Stimulated activated naive CD4-positive, alpha-beta T cell (primary cell): Measurements from ENCODE around the gene IGSF21.

Experiments used
- DNase-seq, 6 experiments: peaks; one replicate each; lab custom pipeline; 2025; lab: John Stamatoyannopoulos, UW

IGSF21 gene

GRCh38 chr1:18119771-18120377 lies 12.3 kb downstream of the IGSF21 start:
- DNase-seq: no peak

- no peak for DNase-seq
These were observed 13.0 kb downstream of the IGSF21 start for GRCh38 chr1:18120638-18121037.

- DNase-seq: no peak
These were observed 13.6 kb downstream of the IGSF21 start for GRCh38 chr1:18121072-18121820.

GRCh38 chr1:18123467-18123992 lies 15.9 kb downstream of the IGSF21 start:
- DNase-seq: no peak

GRCh38 chr1:18124977-18125376 lies 17.4 kb downstream of the IGSF21 start:
- no peak for DNase-seq

DNA sequence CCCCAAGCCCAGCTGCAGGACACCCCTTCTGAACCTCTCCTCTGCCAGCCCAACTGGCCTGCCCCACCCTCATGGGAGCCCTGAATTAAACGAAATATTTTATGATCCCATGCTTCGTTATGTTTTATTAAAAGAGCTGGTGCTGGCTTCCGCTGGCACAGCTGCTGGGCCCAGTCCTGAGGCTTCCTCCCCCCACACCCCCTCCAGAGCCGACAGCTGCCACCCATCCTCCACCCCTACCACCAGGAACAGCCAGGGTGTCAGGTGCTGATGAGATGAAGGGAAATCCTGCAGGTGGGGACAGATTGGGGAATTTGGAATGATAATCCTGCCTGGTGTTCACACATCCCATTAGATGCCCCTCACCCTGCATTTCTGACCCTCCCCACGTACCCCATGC lies 19.0 kb downstream of the IGSF21 start:
- DNase-seq: no peak

- no peak for DNase-seq
These were observed 20.7 kb downstream of the IGSF21 start for GRCh38 chr1:18128298-18128697.

- no peak for DNase-seq
These were observed 22.8 kb downstream of the IGSF21 start for GRCh38 chr1:18130356-18130755.

- DNase-seq: no peak
These were observed 24.6 kb downstream of the IGSF21 start for GRCh38 chr1:18132022-18132710.

GRCh38 chr1:18132711-18133541 lies 25.3 kb downstream of the IGSF21 start:
- no peak for DNase-seq

DNA sequence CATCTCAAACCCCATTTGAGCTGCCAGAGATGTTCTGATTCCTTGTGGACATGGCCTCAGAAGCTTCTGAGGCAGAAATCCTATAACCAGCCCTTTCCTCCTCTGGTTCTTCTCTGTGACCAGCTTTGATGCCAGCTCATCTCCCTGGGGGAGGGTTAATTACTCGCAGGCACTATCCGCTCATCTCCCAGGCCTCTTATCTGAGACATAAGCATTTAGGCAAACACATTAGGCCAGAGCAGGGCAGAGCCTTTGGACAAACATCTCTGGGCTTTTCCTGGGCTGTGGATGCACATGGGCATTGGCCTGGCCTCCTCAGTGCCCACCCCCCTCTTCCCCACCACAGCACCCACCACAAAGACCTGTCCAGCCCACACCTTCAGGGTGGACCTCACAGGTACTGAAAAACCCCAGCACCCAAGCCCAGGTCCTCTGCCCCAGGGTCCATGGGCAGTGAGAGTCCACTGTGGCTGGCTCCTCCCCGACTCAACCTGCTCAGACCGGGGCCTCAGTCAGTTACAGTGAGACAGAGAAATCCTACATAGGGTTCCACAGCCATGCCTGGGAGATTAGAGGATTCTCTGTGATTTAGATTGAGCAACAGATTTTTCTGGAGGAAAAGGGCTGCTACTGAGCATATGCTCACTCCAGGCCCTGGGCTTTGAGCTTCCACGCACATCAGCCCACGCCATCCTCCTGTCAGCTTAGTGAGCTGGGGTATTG lies 26.9 kb downstream of the IGSF21 start:
- no peak for DNase-seq

- no peak for DNase-seq
These were observed 30.3 kb downstream of the IGSF21 start for GRCh38 chr1:18137759-18138345.

- DNase-seq: no peak
These were observed 31.8 kb downstream of the IGSF21 start for GRCh38 chr1:18139198-18139981.

DNA sequence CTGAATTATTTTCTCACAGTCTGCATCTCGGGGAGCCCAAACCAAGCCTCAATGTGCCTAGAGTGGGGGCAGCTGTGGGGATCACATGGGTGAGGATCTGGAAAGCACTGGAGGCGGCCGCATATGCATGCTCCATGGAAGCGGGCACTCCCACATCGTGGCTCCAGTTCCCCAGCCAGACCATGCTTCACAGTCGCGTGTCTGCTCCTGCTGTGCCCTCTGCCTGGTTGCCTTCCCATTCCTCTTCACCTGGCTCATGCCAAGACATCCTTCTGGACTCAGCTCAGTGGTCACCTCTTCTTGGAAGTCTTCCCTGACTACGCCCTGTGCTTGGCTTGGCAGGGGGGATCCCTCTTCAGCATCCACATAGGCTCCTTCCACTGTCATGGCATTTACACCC lies 32.8 kb downstream of the IGSF21 start:
- no peak for DNase-seq

DNA sequence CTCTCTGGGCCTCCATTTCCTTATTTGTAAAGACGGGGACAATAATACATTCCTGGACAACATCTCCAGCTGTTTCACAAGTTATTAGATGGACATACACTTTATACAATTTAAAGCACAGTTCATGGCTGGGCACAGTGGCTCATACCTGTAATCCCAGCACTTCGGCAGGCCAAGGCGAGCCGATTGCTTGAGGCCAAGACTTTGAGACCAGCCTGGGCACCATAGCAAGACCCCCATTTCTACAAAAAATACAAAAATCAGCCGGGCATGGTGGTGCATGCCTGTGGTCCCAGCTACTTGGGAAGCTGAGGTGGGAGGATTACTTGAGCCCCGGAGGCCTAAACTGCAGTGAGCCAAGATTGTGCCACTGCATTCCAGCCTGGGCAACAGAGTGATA lies 34.1 kb downstream of the IGSF21 start:
- DNase-seq: no peak

GRCh38 chr1:18142471-18142870 lies 34.9 kb downstream of the IGSF21 start:
- no peak for DNase-seq

GRCh38 chr1:18142969-18143368 lies 35.4 kb downstream of the IGSF21 start:
- no peak for DNase-seq

- DNase-seq: no peak
These were observed 36.5 kb downstream of the IGSF21 start for GRCh38 chr1:18144062-18144461.

- no peak for DNase-seq
These were observed 37.5 kb downstream of the IGSF21 start for GRCh38 chr1:18144916-18145647.
